ENCODE measurements around the gene CEP57L1.

The CEP57L1 gene

GRCh38 chr6:109095036-109095834, at the start of gene CEP57L1:
CEP57L1 (plus strand) TSS chr6:109095507; CDS start chr6:109145222, 49,715 bp downstream.
- DNase-seq, result peak; percentile 93

- DNase-seq, result no peak
Measured at GRCh38 chr6:109048176-109048575, 47.1 kb upstream of the CEP57L1 start.

GRCh38 chr6:109048670-109049415, 46.5 kb upstream of the CEP57L1 start:
- DNase-seq, result no peak

- peak; percentile 9 for DNase-seq
Measured at GRCh38 chr6:109050012-109050411, 45.3 kb upstream of the CEP57L1 start.

GRCh38 chr6:109050447-109051102, 44.7 kb upstream of the CEP57L1 start:
- DNase-seq, result no peak

- no peak for DNase-seq
Measured at GRCh38 chr6:109051301-109052017, 43.8 kb upstream of the CEP57L1 start.

GRCh38 chr6:109052018-109052651, 43.2 kb upstream of the CEP57L1 start:
- peak; percentile 16 for DNase-seq

GRCh38 chr6:109052852-109053251, 42.5 kb upstream of the CEP57L1 start:
- no peak for DNase-seq

GRCh38 chr6:109053336-109053735, 42.0 kb upstream of the CEP57L1 start:
- no peak for DNase-seq

- DNase-seq, result peak; percentile 41
Measured at GRCh38 chr6:109055771-109056235, 39.5 kb upstream of the CEP57L1 start.

GRCh38 chr6:109056661-109057060, 38.6 kb upstream of the CEP57L1 start:
- no peak for DNase-seq

- no peak for DNase-seq
Measured at GRCh38 chr6:109058620-109059019, 36.7 kb upstream of the CEP57L1 start.

- DNase-seq, result no peak
Measured at GRCh38 chr6:109059153-109059552, 36.2 kb upstream of the CEP57L1 start.

GRCh38 chr6:109059571-109060021, 35.7 kb upstream of the CEP57L1 start:
- peak; percentile 60 for DNase-seq

- DNase-seq, result no peak
Measured at GRCh38 chr6:109060571-109060970, 34.7 kb upstream of the CEP57L1 start.

- no peak for DNase-seq
Measured at GRCh38 chr6:109062216-109062615, 33.1 kb upstream of the CEP57L1 start.

- no peak for DNase-seq
Measured at GRCh38 chr6:109062767-109063352, 32.4 kb upstream of the CEP57L1 start.

- DNase-seq, result no peak
Measured at GRCh38 chr6:109069746-109070145, 25.6 kb upstream of the CEP57L1 start.

GRCh38 chr6:109071125-109071917, 24.0 kb upstream of the CEP57L1 start:
- DNase-seq, result no peak

- peak; percentile 62 for DNase-seq
Measured at GRCh38 chr6:109073344-109074132, 21.8 kb upstream of the CEP57L1 start.
